ENCODE measurements around the gene EXOC4.
"Not testable (repeated sequence)": the region's sequence is repeated elsewhere in the genome, so short reads cannot be mapped to it uniquely, and the experiment has no call there.

EXOC4 gene

DNA sequence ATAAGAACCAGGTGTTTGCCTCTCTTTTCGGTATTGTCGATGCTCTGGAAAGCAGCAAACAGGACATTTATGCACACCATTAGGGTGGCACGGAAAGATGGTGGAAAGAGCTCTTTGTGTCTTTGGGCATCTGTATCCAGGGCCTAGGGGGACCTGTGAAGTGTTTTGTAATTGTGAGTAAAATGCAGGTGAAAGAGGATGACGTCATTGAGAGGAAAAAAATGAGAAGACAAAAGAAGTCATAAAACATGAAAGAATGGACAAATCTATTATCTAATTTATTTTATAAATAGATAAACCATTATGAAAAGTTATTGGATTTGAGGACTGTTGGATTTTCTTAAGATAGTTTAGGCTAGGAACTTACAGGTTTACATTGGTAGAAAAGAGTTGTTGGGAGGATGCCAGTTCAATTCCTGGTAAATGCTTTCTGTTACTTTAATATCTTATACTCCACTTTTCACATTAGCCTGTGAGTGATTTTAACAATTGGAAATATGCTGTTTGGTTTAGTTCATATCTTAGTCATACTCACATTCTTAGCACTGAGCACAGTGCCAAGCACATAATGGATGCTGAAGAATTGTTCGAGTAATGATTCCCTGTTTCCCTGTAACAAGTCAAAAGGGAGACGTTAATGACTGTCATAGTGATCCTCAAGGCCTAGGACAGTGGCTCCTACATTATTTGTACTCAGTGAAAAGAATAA lies 62.6 kb downstream of the EXOC4 start:
- no peak overlapping the region for H3K4me3 ChIP-seq (ENCODE audit: low read depth, low read length)
- in situ Hi-C loops (cut with HindIII; ENCODE audit: low sequenced_read_pairs) = no loop called here
- TF ChIP-seq, protein P1, sequence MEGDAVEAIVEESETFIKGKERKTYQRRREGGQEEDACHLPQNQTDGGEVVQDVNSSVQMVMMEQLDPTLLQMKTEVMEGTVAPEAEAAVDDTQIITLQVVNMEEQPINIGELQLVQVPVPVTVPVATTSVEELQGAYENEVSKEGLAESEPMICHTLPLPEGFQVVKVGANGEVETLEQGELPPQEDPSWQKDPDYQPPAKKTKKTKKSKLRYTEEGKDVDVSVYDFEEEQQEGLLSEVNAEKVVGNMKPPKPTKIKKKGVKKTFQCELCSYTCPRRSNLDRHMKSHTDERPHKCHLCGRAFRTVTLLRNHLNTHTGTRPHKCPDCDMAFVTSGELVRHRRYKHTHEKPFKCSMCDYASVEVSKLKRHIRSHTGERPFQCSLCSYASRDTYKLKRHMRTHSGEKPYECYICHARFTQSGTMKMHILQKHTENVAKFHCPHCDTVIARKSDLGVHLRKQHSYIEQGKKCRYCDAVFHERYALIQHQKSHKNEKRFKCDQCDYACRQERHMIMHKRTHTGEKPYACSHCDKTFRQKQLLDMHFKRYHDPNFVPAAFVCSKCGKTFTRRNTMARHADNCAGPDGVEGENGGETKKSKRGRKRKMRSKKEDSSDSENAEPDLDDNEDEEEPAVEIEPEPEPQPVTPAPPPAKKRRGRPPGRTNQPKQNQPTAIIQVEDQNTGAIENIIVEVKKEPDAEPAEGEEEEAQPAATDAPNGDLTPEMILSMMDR (IDR thresholded peaks at IDR 0.05; ENCODE audit: low read depth, low read length, missing control alignments) = no peak
- peak; percentile 64 for DNase-seq (ENCODE audit: low read depth)

- H3K4me3 ChIP-seq (ENCODE audit: low read depth, low read length) = no peak overlapping the region
- in situ Hi-C loops (cut with HindIII; ENCODE audit: low sequenced_read_pairs) = no loop called here
- TF ChIP-seq, protein P1 (IDR thresholded peaks at IDR 0.05; ENCODE audit: low read depth, low read length, missing control alignments) = no peak
- no peak for DNase-seq (ENCODE audit: low read depth)
Measured at GRCh38 chr7:133319842-133320241, 67.0 kb downstream of the EXOC4 start.

DNA sequence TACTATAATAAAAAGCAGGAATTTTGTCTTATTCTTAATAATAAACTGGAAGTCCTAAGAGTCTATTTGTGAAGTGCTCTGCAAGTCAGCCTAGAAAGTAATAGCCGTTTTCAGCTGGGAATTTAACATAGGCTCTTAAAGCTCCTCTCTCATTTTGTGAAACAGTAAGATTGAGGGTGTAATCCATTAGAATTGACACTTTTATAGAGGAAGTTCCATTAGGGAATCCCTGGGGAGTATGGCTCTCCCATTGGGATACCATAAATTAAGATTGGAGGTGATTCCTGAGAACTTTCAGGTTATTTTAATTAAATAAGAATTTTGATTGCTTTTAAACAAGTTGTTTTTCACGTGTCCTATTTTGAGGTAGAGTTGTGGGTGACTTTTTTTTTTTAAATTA lies 68.0 kb downstream of the EXOC4 start:
- no peak for DNase-seq (ENCODE audit: low read depth)
- in situ Hi-C loops (cut with HindIII; ENCODE audit: low sequenced_read_pairs) = no loop called here
- TF ChIP-seq, protein P1 (IDR thresholded peaks at IDR 0.05; ENCODE audit: low read depth, low read length, missing control alignments) = no peak
- no peak overlapping the region for H3K4me3 ChIP-seq (ENCODE audit: low read depth, low read length)

- in situ Hi-C loops (cut with HindIII; ENCODE audit: low sequenced_read_pairs); DNase-seq (ENCODE audit: low read depth); H3K4me3 ChIP-seq (ENCODE audit: low read depth, low read length): not testable (repeated sequence)
Measured at GRCh38 chr7:133321366-133321765, 68.5 kb downstream of the EXOC4 start.

DNA sequence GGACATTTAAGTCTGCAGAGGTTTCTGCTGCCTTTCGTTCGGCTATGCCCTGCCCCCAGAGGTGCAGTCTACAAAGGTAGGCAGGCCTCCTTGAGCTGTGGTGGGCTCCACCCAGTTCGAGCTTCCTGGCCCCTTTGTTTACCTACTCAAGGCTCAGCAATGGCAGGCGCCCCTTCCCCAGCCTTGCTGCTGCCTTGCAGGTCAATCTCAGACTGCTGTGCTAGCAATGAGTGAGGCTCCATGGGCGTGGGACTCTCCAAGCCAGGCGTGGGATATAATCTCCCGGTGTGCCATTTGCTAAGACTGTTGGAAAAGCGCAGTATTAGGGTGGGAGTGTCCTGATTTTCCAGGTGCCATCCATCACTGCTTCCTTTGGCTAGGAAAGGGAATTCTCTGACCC lies 73.9 kb downstream of the EXOC4 start:
- in situ Hi-C loops (cut with HindIII; ENCODE audit: low sequenced_read_pairs); H3K4me3 ChIP-seq (ENCODE audit: low read depth, low read length); DNase-seq (ENCODE audit: low read depth): not testable (repeated sequence)

DNA sequence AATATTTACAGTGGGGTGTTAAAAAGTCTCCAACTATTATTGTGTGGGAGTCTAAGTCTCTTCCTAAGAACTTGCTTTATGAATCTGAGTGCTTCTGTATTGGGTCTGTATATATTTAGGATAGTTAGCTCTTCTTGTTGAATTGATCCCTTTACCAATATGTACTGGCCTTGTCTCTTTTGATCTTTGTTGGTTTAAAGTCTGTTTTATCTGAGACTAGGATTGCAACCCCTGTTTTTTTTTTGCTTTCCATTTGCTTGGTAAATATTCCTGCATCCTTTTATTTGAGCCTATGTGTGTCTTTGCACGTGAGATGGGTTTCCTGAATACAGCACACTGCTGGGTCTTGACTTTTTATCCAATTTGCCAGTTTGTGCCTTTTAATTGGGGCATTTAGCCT lies 75.1 kb downstream of the EXOC4 start:
- in situ Hi-C loops (cut with HindIII; ENCODE audit: low sequenced_read_pairs); DNase-seq (ENCODE audit: low read depth); H3K4me3 ChIP-seq (ENCODE audit: low read depth, low read length): not testable (repeated sequence)

GRCh38 chr7:133330085-133330484 lies 77.2 kb downstream of the EXOC4 start:
- in situ Hi-C loops (cut with HindIII; ENCODE audit: low sequenced_read_pairs) = no loop called here
- TF ChIP-seq, protein P1 (IDR thresholded peaks at IDR 0.05; ENCODE audit: low read depth, low read length, missing control alignments) = no peak
- no peak overlapping the region for H3K4me3 ChIP-seq (ENCODE audit: low read depth, low read length)
- no peak for DNase-seq (ENCODE audit: low read depth)

DNA sequence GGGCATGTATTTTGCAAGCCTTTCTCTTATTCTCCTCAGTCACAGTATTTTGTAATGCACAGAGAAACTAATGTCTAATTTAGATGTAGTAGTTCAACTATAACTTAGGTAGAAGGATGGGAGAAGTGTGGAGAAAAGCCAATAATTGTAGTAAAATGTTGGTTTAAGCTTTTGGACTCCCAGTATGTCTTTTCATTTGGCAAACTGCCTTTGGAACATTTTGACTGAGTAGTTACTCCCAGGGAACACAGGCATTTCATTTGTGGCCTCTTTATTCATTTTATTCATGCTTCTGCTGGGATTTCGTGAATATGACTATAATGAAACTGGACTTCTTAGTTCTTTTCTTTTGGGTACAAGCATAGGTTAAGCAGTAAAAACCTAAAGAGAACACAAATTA lies 79.0 kb downstream of the EXOC4 start:
- DNase-seq (ENCODE audit: low read depth) = peak; percentile 50
- TF ChIP-seq, protein P1 (IDR thresholded peaks at IDR 0.05; ENCODE audit: low read depth, low read length, missing control alignments) = no peak
- H3K4me3 ChIP-seq (ENCODE audit: low read depth, low read length) = no peak overlapping the region
- in situ Hi-C loops (cut with HindIII; ENCODE audit: low sequenced_read_pairs) = no loop called here

Measured in astrocyte of the cerebellum (primary cell).